Measurements from ENCODE around the gene NCKAP5. TPM values are rescaled to one million over a fixed set of nuclear protein-coding genes. Genes with fewer than 3 reads are reported as not detected.

NCKAP5 gene
- total RNA-seq, 1 donor from 2014 or later: 2.7 TPM

- Histone ChIP-seq H3K79me2 (ENCODE audit: insufficient read depth, low read length) (no peaks in the 10 kb centered on the region), H3K9me3 (ENCODE audit: insufficient read depth, low read depth, low read length) (no peaks in the 10 kb centered on the region), H3K9ac (ENCODE audit: low read length) (no peak overlapping the region), H3K4me1 (ENCODE audit: insufficient read depth, low read length) (no peaks in the 10 kb centered on the region), H3K27ac (ENCODE audit: low read depth, low read length) (no peak overlapping the region), H3K4me2 (ENCODE audit: low read length) (no peak overlapping the region), H2AFZ (ENCODE audit: low read depth, low read length) (no peak overlapping the region), H3K4me3 (ENCODE audit: insufficient read depth, low read depth, low read length) (no peak overlapping the region), H3K27me3 (ENCODE audit: insufficient read depth, low read length) (no peaks in the 10 kb centered on the region), H4K20me1 (ENCODE audit: insufficient read depth, low read length) (no peaks in the 10 kb centered on the region), H3K36me3 (ENCODE audit: insufficient read depth, low read length) (no peaks in the 10 kb centered on the region)
- Mint-ChIP-seq H3K36me3 (ENCODE audit: low read depth, unreplicated experiment) (no peaks in the 10 kb centered on the region), H3K9me3 (ENCODE audit: unreplicated experiment) (no peaks in the 10 kb centered on the region), H3K4me1 (ENCODE audit: low read depth, unreplicated experiment) (no peaks in the 10 kb centered on the region), H3K27ac (ENCODE audit: unreplicated experiment) (no peak overlapping the region), H3K27me3 (ENCODE audit: low read depth, unreplicated experiment) (peaks cover 2% of the 10 kb centered on the region), H3K4me3 (ENCODE audit: unreplicated experiment) (no peak overlapping the region)
- DNase-seq (ENCODE audit: low read depth) (no peak), FAIRE-seq (no peak)
- no peak for TF ChIP-seq CTCF (IDR thresholded peaks at IDR 0.05; ENCODE audit: insufficient read depth, low read depth, low read length)
- TF ChIP-seq EZH2 (IDR thresholded peaks at IDR 0.05; ENCODE audit: insufficient read depth, low read length): no peak
Measured at GRCh38 chr2:133123393-133123792, 444.9 kb downstream of the NCKAP5 start.

- Mint-ChIP-seq H3K4me1 (ENCODE audit: low read depth, unreplicated experiment) (no peaks in the 10 kb centered on the region), H3K9me3 (ENCODE audit: unreplicated experiment) (no peaks in the 10 kb centered on the region), H3K27ac (ENCODE audit: unreplicated experiment) (no peak overlapping the region), H3K36me3 (ENCODE audit: low read depth, unreplicated experiment) (no peaks in the 10 kb centered on the region), H3K27me3 (ENCODE audit: low read depth, unreplicated experiment) (peaks cover 2% of the 10 kb centered on the region), H3K4me3 (ENCODE audit: unreplicated experiment) (no peak overlapping the region)
- DNase-seq (ENCODE audit: low read depth): no peak
- Histone ChIP-seq H3K9me3 (ENCODE audit: insufficient read depth, low read depth, low read length) (no peaks in the 10 kb centered on the region), H3K9ac (ENCODE audit: low read length) (no peak overlapping the region), H3K4me2 (ENCODE audit: low read length) (no peak overlapping the region), H3K27me3 (ENCODE audit: insufficient read depth, low read length) (no peaks in the 10 kb centered on the region), H3K36me3 (ENCODE audit: insufficient read depth, low read length) (no peaks in the 10 kb centered on the region), H4K20me1 (ENCODE audit: insufficient read depth, low read length) (no peaks in the 10 kb centered on the region), H3K79me2 (ENCODE audit: insufficient read depth, low read length) (no peaks in the 10 kb centered on the region), H3K27ac (ENCODE audit: low read depth, low read length) (no peak overlapping the region), H3K4me1 (ENCODE audit: insufficient read depth, low read length) (no peaks in the 10 kb centered on the region), H3K4me3 (ENCODE audit: insufficient read depth, low read depth, low read length) (no peak overlapping the region), H2AFZ (ENCODE audit: low read depth, low read length) (no peak overlapping the region)
- no peak for FAIRE-seq
- no peak for TF ChIP-seq CTCF (IDR thresholded peaks at IDR 0.05; ENCODE audit: insufficient read depth, low read depth, low read length)
- TF ChIP-seq EZH2 (IDR thresholded peaks at IDR 0.05; ENCODE audit: insufficient read depth, low read length): no peak
Measured at GRCh38 chr2:133122529-133122928, 445.7 kb downstream of the NCKAP5 start.

- Histone ChIP-seq H3K79me2 (ENCODE audit: insufficient read depth, low read length) (no peaks in the 10 kb centered on the region), H3K36me3 (ENCODE audit: insufficient read depth, low read length) (no peaks in the 10 kb centered on the region), H3K27me3 (ENCODE audit: insufficient read depth, low read length) (no peaks in the 10 kb centered on the region), H4K20me1 (ENCODE audit: insufficient read depth, low read length) (no peaks in the 10 kb centered on the region), H2AFZ (ENCODE audit: low read depth, low read length) (no peak overlapping the region), H3K4me2 (ENCODE audit: low read length) (no peak overlapping the region), H3K9ac (ENCODE audit: low read length) (no peak overlapping the region), H3K9me3 (ENCODE audit: insufficient read depth, low read depth, low read length) (no peaks in the 10 kb centered on the region), H3K4me1 (ENCODE audit: insufficient read depth, low read length) (no peaks in the 10 kb centered on the region), H3K4me3 (ENCODE audit: insufficient read depth, low read depth, low read length) (no peak overlapping the region), H3K27ac (ENCODE audit: low read depth, low read length) (no peak overlapping the region)
- H3K4me1 Mint-ChIP-seq (ENCODE audit: low read depth, unreplicated experiment): no peaks in the 10 kb centered on the region
- TF ChIP-seq EZH2 (IDR thresholded peaks at IDR 0.05; ENCODE audit: insufficient read depth, low read length) (no peak), CTCF (IDR thresholded peaks at IDR 0.05; ENCODE audit: insufficient read depth, low read depth, low read length) (no peak)
- no peak for DNase-seq (ENCODE audit: low read depth)
- no peak overlapping the region for H3K4me3 Mint-ChIP-seq (ENCODE audit: unreplicated experiment)
- H3K27me3 Mint-ChIP-seq (ENCODE audit: low read depth, unreplicated experiment): peaks cover 2% of the 10 kb centered on the region
- no peaks in the 10 kb centered on the region for H3K9me3 Mint-ChIP-seq (ENCODE audit: unreplicated experiment)
- no peak for FAIRE-seq
- no peaks in the 10 kb centered on the region for H3K36me3 Mint-ChIP-seq (ENCODE audit: low read depth, unreplicated experiment)
- H3K27ac Mint-ChIP-seq (ENCODE audit: unreplicated experiment): no peak overlapping the region
Measured at GRCh38 chr2:133120310-133120709, 448.0 kb downstream of the NCKAP5 start.
